DMS 273 (cell line): ENCODE measurements around the gene OMP.
A peak's percentile ranks its signal among the peaks of the same experiment; 100 is the strongest.

ENCODE experiments used
- DNase-seq: peaks from one replicate; lab custom pipeline; 2025; ENCODE audit not compliant: unreplicated experiment; lab: John Stamatoyannopoulos, UW

Gene OMP

GRCh38 chr11:77101043-77101537 lies 1.6 kb upstream of the OMP start:
- peak; percentile 52 for DNase-seq

GRCh38 chr11:77103319-77103718 lies 679 bp downstream of the OMP start:
- no peak for DNase-seq

GRCh38 chr11:77104727-77105126 lies 2.1 kb downstream of the OMP start:
- no peak for DNase-seq

- peak; percentile 46 for DNase-seq
Measured at GRCh38 chr11:77106321-77106720, 3.7 kb downstream of the OMP start.

- DNase-seq = no peak
Measured at GRCh38 chr11:77106759-77107158, 4.1 kb downstream of the OMP start.

- DNase-seq = peak; percentile 29
Measured at GRCh38 chr11:77107950-77108349, 5.3 kb downstream of the OMP start.

- DNase-seq = no peak
Measured at GRCh38 chr11:77108436-77108835, 5.8 kb downstream of the OMP start.

- peak; percentile 90 for DNase-seq
Measured at GRCh38 chr11:77109236-77110019, 6.8 kb downstream of the OMP start.

- DNase-seq = no peak
Measured at GRCh38 chr11:77110836-77111235, 8.2 kb downstream of the OMP start.

GRCh38 chr11:77111277-77111676 lies 8.6 kb downstream of the OMP start:
- DNase-seq = no peak

GRCh38 chr11:77111946-77112345 lies 9.3 kb downstream of the OMP start:
- DNase-seq = no peak

- DNase-seq = no peak
Measured at GRCh38 chr11:77112641-77113381, 10.2 kb downstream of the OMP start.

- DNase-seq = peak; percentile 73
Measured at GRCh38 chr11:77113382-77114088, 10.9 kb downstream of the OMP start.

GRCh38 chr11:77114089-77114463 lies 11.4 kb downstream of the OMP start:
- DNase-seq = no peak

- peak; percentile 25 for DNase-seq
Measured at GRCh38 chr11:77115181-77115611, 12.6 kb downstream of the OMP start.

GRCh38 chr11:77115956-77116355 lies 13.3 kb downstream of the OMP start:
- no peak for DNase-seq

- DNase-seq = no peak
Measured at GRCh38 chr11:77117492-77117891, 14.9 kb downstream of the OMP start.

GRCh38 chr11:77118086-77118485 lies 15.4 kb downstream of the OMP start:
- no peak for DNase-seq

- no peak for DNase-seq
Measured at GRCh38 chr11:77118971-77119370, 16.3 kb downstream of the OMP start.

- no peak for DNase-seq
Measured at GRCh38 chr11:77119531-77119936, 16.9 kb downstream of the OMP start.

GRCh38 chr11:77120571-77120970 lies 17.9 kb downstream of the OMP start:
- no peak for DNase-seq
